Testis (tissue), 2 donors: ENCODE results near the gene SNAP25.

ENCODE experiments used
- CTCF ChIP-seq, 3 experiments: fragments of 450-650 bp in 2 of 3; fragments of 200-600 bp in 1 of 3; sonication (generic) in 1 of 3; IDR thresholded peaks; one replicate each; pipeline ENCODE4 v1.5.1; 2016 to 2019; ENCODE audit warnings: antibody characterized with exemption in 3 of 3, mild to moderate bottlenecking in 2 of 3, moderate library complexity in 1 of 3
- POLR2A ChIP-seq: fragments of 450-650 bp; IDR thresholded peaks from one replicate; pipeline ENCODE4 v1.6.1; 2017; ENCODE audit warnings: antibody characterized with exemption, mild to moderate bottlenecking, moderate library complexity

- no peak for TF ChIP-seq POLR2A
- peak in 2 of 3 experiments; percentile 30 to 37 for TF ChIP-seq CTCF (IDR thresholded peaks at IDR 0.05)
Measured at GRCh38 chr20:10316582-10316981, 98.0 kb downstream of the SNAP25 start.
